Measurements from ENCODE around the gene TMEM239.

- TF ChIP-seq CTCF (IDR thresholded peaks at IDR 0.05; ENCODE audit: poor library complexity, severe bottlenecking): no peak
- TF ChIP-seq POLR2AphosphoS5 (IDR thresholded peaks at IDR 0.05): no peak
- TF ChIP-seq TAF1 (IDR thresholded peaks at IDR 0.05; ENCODE audit: low read depth): no peak
These were observed 17.4 kb upstream of the TMEM239 start for GRCh38 chr20:2798814-2799213.

Measured in neural cell (in vitro differentiated cells).